Keratinocyte (primary cell): ENCODE measurements around the gene EBF4. TPM values are rescaled to one million over a fixed set of nuclear protein-coding genes. Genes with fewer than 3 reads are reported as not detected.

Experiments used
- DNase-seq: peaks from one replicate; pipeline ENCODE4 v3.0.0-alpha.2; 2011; ENCODE audit warnings: low read depth, missing footprints, low spot score
- FAIRE-seq: peaks from 2 replicates; lab custom pipeline; 2011; peaks lifted over from hg19 to GRCh38; lab: Jason Lieb, UNC
- H2AFZ ChIP-seq: 2 replicates; pipeline ENCODE4 v1.6.0; 2012; ENCODE audit warnings: low read length, control low read depth, inconsistent platforms; ENCODE audit not compliant: control insufficient read depth
- H3K27ac ChIP-seq: 2 replicates; pipeline ENCODE4 v1.5.1; 2011; ENCODE audit warnings: low read length; ENCODE audit not compliant: control insufficient read depth, insufficient read depth
- H3K27me3 ChIP-seq: 3 replicates; pipeline ENCODE4 v1.6.0; 2011; ENCODE audit warnings: low read length; ENCODE audit not compliant: control insufficient read depth, insufficient read depth; ENCODE audit errors: extremely low read depth
- H3K36me3 ChIP-seq, 2 experiments: 2 replicates in 1 of 2; 3 replicates in 1 of 2; pipeline ENCODE4 v1.5.1; 2011; ENCODE audit warnings: low read length in 2 of 2, mild to moderate bottlenecking in 1 of 2; ENCODE audit not compliant: control insufficient read depth in 2 of 2, insufficient read depth in 2 of 2; ENCODE audit errors: extremely low read depth in 1 of 2
- H3K4me1 ChIP-seq: 3 replicates; pipeline ENCODE4 v1.5.1; 2011; ENCODE audit warnings: low read length; ENCODE audit not compliant: control insufficient read depth, insufficient read depth; ENCODE audit errors: extremely low read depth
- H3K4me2 ChIP-seq: 3 replicates; pipeline ENCODE4 v1.6.0; 2011; ENCODE audit warnings: low read depth, low read length; ENCODE audit not compliant: control insufficient read depth, insufficient read depth; ENCODE audit errors: extremely low read depth
- H3K4me3 ChIP-seq, 3 experiments: fragments of 200-600 bp in 1 of 3; sonication (generic) in 1 of 3; 2 replicates in 2 of 3; 3 replicates in 1 of 3; pipeline ENCODE4 v1.5.1; 2011 to 2016; ENCODE audit warnings: low read length in 3 of 3, mild to moderate bottlenecking in 3 of 3, control low read depth in 2 of 3, inconsistent platforms in 1 of 3, low read depth in 1 of 3, mixed read lengths in 1 of 3, mixed run types in 1 of 3, moderate library complexity in 1 of 3; ENCODE audit not compliant: control insufficient read depth in 2 of 3, insufficient read depth in 2 of 3; ENCODE audit errors: extremely low read depth in 1 of 3
- H3K79me2 ChIP-seq: 2 replicates; pipeline ENCODE4 v1.6.0; 2012; ENCODE audit warnings: low read length; ENCODE audit not compliant: control insufficient read depth, insufficient read depth
- H3K9ac ChIP-seq: 3 replicates; pipeline ENCODE4 v1.6.0; 2011; ENCODE audit warnings: low read length; ENCODE audit not compliant: control insufficient read depth, insufficient read depth; ENCODE audit errors: extremely low read depth
- H3K9me1 ChIP-seq: 3 replicates; pipeline ENCODE4 v1.6.0; 2011; ENCODE audit warnings: low read length; ENCODE audit not compliant: control insufficient read depth, insufficient read depth; ENCODE audit errors: extremely low read depth
- H3K9me3 ChIP-seq: 2 replicates; pipeline ENCODE4 v1.5.1; 2012; ENCODE audit warnings: low read depth, low read length; ENCODE audit not compliant: control insufficient read depth
- H4K20me1 ChIP-seq: 3 replicates; pipeline ENCODE4 v1.6.0; 2011; ENCODE audit warnings: low read length; ENCODE audit not compliant: control insufficient read depth, insufficient read depth; ENCODE audit errors: extremely low read depth
- CTCF ChIP-seq, 3 experiments: IDR thresholded peaks in 1 of 3; conservative IDR thresholded peaks in 1 of 3; optimal IDR thresholded peaks in 1 of 3; 2 replicates in 2 of 3; 3 replicates in 1 of 3; pipeline versions ENCODE3 to v1.5.1; 2011; ENCODE audit warnings: low read length in 3 of 3, mild to moderate bottlenecking in 3 of 3, moderate library complexity in 2 of 3, control low read depth in 1 of 3, inconsistent platforms in 1 of 3; ENCODE audit not compliant: insufficient read depth in 2 of 3; ENCODE audit errors: extremely low read depth in 1 of 3
- EZH2 ChIP-seq: IDR thresholded peaks from one replicate; pipeline ENCODE4 v1.6.1; 2012; ENCODE audit warnings: inconsistent platforms, mild to moderate bottlenecking, low read length, moderate library complexity
- dilution Hi-C: fragments of 300-500 bp; cut with MboI; formaldehyde crosslinking; loops from one replicate; pipeline ENCODE4 v1.7.0; 2020; ENCODE audit warnings: low sequenced_read_pairs; ENCODE audit not compliant: extremely low pct_ligation_motif_present
- polyA plus RNA-seq, 5 experiments: library from polyadenylated mRNA; depleted of rRNA in 3 of 5; stranded (reverse) in 3 of 5; stranded (forward) in 1 of 5; unstranded in 1 of 5; fragments of >200 nt; gene quantifications; 1 replicate in 1 of 5; 2 replicates in 3 of 5; 3 replicates in 1 of 5; pipeline versions ENCODE4 v1.2.1 to v1.2.3, GENCODE V29; 2011 to 2012; ENCODE audit warnings: missing spikeins in 2 of 5, low read depth in 1 of 5, low replicate concordance in 1 of 5

Gene EBF4
- polyA plus RNA-seq, 1 donor (not counting 4 experiments of a cell fraction or from before 2014, with no cell fraction given), result not detected

GRCh38 chr20:2687514-2687913 is 5.1 kb upstream of the EBF4 start:
- no peaks in the 10 kb centered on the region for H3K4me1 ChIP-seq
- H3K36me3 ChIP-seq, result no peaks in the 10 kb centered on the region
- H3K79me2 ChIP-seq, result no peaks in the 10 kb centered on the region
- FAIRE-seq, result no peak
- H3K27me3 ChIP-seq, result peaks cover 36% of the 10 kb centered on the region
- H3K4me2 ChIP-seq, result no peak overlapping the region
- H3K9ac ChIP-seq, result no peak overlapping the region
- H3K9me1 ChIP-seq, result no peaks in the 10 kb centered on the region
- H3K4me3 ChIP-seq, result no peak overlapping the region
- no peak for DNase-seq
- dilution Hi-C loops, result no loop called here
- no peaks in the 10 kb centered on the region for H4K20me1 ChIP-seq
- TF ChIP-seq EZH2 (no peak), CTCF (optimal IDR thresholded peaks at IDR 0.05 in 1 of 3, IDR thresholded peaks at IDR 0.05 in 1 of 3, conservative IDR thresholded peaks at IDR 0.05 in 1 of 3; ENCODE audit: extremely low read depth in 1 of 3, insufficient read depth in 2 of 3, low read length in 3 of 3) (no peak)
- H2AFZ ChIP-seq, result no peak overlapping the region
- no peak overlapping the region for H3K27ac ChIP-seq
- no peaks in the 10 kb centered on the region for H3K9me3 ChIP-seq

GRCh38 chr20:2688041-2688591 is 4.5 kb upstream of the EBF4 start:
- dilution Hi-C loops, result no loop called here
- Histone ChIP-seq H3K9ac (no peak overlapping the region), H3K27me3 (peaks cover 36% of the 10 kb centered on the region), H3K27ac (no peak overlapping the region), H2AFZ (no peak overlapping the region), H3K79me2 (no peaks in the 10 kb centered on the region), H3K4me3 (no peak overlapping the region), H3K9me1 (no peaks in the 10 kb centered on the region), H3K4me2 (no peak overlapping the region), H3K4me1 (no peaks in the 10 kb centered on the region), H3K9me3 (no peaks in the 10 kb centered on the region), H3K36me3 (no peaks in the 10 kb centered on the region), H4K20me1 (no peaks in the 10 kb centered on the region)
- no peak for TF ChIP-seq EZH2
- TF ChIP-seq CTCF (optimal IDR thresholded peaks at IDR 0.05 in 1 of 3, IDR thresholded peaks at IDR 0.05 in 1 of 3, conservative IDR thresholded peaks at IDR 0.05 in 1 of 3; ENCODE audit: extremely low read depth in 1 of 3, insufficient read depth in 2 of 3, low read length in 3 of 3), result peak; percentile 32 to 59 (median 48)
- DNase-seq (no peak), FAIRE-seq (no peak)
